ENCODE results near the gene MTRR. TPM values are rescaled to one million over a fixed set of nuclear protein-coding genes. Genes with fewer than 3 reads are reported as not detected.
A peak's percentile ranks its signal among the peaks of the same experiment; 100 is the strongest.

The MTRR gene
- total and polyA plus RNA-seq, 7 donors, result 13.8 to 50.4 (median 44.4) TPM

DNA sequence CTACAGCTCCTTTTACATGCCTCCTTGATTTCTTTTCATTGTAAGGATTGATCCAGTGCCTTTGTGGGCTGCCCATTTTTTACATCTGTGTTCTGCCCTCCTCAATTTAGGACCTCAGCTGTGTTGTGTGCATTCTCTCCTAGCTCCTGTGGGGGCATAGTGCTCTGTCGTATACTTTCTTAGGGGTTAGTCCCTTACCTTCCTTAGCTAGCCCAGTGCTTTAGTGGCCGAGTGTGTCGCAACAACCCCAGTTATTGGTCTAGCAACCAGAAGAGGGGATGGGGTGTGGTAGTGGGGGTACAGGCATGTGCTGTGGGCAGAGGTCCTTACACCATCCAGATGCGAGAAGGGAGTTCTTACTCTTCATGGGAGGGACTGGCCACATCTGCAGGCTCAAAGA lies 12.1 kb downstream of the MTRR start:
- DNase-seq, result no peak
- Histone ChIP-seq H3K27ac (no peak overlapping the region), H3K27me3 (no peaks in the 10 kb centered on the region), H3K4me3 (no peak overlapping the region), H3K36me3 (peaks cover 6 to 98% (median 24%) of the 10 kb centered on the region in 4 donors), H3K4me1 (no peaks in the 10 kb centered on the region), H3K9me3 (no peaks in the 10 kb centered on the region)
- TF ChIP-seq POLR2A (IDR thresholded peaks at IDR 0.05) (no peak), POLR2AphosphoS5 (IDR thresholded peaks at IDR 0.05) (no peak), EP300 (IDR thresholded peaks at IDR 0.05) (no peak)
- TF ChIP-seq, protein P1, sequence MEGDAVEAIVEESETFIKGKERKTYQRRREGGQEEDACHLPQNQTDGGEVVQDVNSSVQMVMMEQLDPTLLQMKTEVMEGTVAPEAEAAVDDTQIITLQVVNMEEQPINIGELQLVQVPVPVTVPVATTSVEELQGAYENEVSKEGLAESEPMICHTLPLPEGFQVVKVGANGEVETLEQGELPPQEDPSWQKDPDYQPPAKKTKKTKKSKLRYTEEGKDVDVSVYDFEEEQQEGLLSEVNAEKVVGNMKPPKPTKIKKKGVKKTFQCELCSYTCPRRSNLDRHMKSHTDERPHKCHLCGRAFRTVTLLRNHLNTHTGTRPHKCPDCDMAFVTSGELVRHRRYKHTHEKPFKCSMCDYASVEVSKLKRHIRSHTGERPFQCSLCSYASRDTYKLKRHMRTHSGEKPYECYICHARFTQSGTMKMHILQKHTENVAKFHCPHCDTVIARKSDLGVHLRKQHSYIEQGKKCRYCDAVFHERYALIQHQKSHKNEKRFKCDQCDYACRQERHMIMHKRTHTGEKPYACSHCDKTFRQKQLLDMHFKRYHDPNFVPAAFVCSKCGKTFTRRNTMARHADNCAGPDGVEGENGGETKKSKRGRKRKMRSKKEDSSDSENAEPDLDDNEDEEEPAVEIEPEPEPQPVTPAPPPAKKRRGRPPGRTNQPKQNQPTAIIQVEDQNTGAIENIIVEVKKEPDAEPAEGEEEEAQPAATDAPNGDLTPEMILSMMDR (IDR thresholded peaks at IDR 0.05), result no peak
- 94 to 95% methylated on average over 4 of the region's 4 CpGs for WGBS, 2 donors
- intact Hi-C loops (cut with DNase I), result no loop called here

GRCh38 chr5:7881816-7882215 lies 12.9 kb downstream of the MTRR start:
- 95 to 97% methylated on average over 2 of the region's 2 CpGs for WGBS, 2 donors
- no peaks in the 10 kb centered on the region for H3K27me3 ChIP-seq
- TF ChIP-seq EP300 (IDR thresholded peaks at IDR 0.05) (no peak), POLR2A (IDR thresholded peaks at IDR 0.05) (no peak)
- no peaks in the 10 kb centered on the region for H3K4me1 ChIP-seq
- intact Hi-C loops (cut with DNase I), result no loop called here
- no peak overlapping the region for H3K4me3 ChIP-seq
- H3K36me3 ChIP-seq, result peaks cover 6 to 97% (median 21%) of the 10 kb centered on the region in 4 donors
- H3K9me3 ChIP-seq, result no peaks in the 10 kb centered on the region
- H3K27ac ChIP-seq, result no peak overlapping the region
- DNase-seq, result no peak

- WGBS, 2 donors, result 72 to 89% methylated on average over 4 of the region's 4 CpGs
- H3K36me3 ChIP-seq, result peaks cover 6 to 89% (median 20%) of the 10 kb centered on the region in 4 donors
- H3K27me3 ChIP-seq, result no peaks in the 10 kb centered on the region
- intact Hi-C loops (cut with DNase I), result no loop called here
- H3K27ac ChIP-seq, result no peak overlapping the region
- no peaks in the 10 kb centered on the region for H3K4me1 ChIP-seq
- H3K9me3 ChIP-seq, result no peaks in the 10 kb centered on the region
- no peak for DNase-seq
- no peak overlapping the region for H3K4me3 ChIP-seq
- TF ChIP-seq POLR2AphosphoS5 (IDR thresholded peaks at IDR 0.05) (no peak), EP300 (IDR thresholded peaks at IDR 0.05) (no peak), POLR2A (IDR thresholded peaks at IDR 0.05) (no peak)
- TF ChIP-seq, protein P1 (IDR thresholded peaks at IDR 0.05), result no peak
Measured at GRCh38 chr5:7882926-7883325, 14.0 kb downstream of the MTRR start.

DNA sequence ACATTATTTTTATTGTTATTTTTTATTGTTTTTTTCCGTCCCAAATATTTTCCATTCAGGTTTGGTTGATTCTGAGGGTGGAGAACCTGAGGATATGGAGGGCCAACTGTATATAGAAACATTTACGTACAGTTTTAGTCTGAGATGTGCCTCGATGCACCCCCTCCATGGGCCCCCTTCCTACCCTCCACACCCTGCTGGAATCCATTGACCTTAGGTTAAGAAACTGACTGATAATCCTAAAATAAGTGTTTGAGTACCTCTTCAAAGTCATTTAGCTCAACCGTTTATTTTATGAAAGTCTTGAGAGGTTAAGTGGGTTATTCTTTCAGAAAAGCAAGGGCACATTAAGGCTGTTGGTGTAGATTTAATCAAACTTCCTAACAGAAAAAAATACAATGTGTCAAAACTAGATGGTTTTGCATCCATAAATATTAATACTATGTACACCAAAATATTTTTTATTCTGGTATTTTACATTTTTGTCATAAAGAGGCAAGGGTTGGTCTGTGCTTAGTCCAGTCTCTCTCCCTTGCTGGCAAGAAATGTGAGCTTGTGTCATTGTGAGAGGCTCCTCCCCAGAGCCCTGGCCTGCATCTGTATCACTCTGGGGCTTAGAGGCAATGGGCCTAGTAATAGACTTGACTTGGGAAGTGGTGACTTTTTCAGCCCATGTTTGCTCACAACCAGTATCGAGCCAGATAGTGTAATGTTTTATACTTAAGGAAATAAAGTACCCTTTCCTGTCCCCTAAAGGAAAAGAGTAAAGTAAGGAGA lies 15.7 kb downstream of the MTRR start:
- 81 to 87% methylated on average over 5 of the region's 5 CpGs for WGBS, 2 donors
- Histone ChIP-seq H3K4me1 (no peaks in the 10 kb centered on the region), H3K27me3 (no peaks in the 10 kb centered on the region), H3K4me3 (no peak overlapping the region), H3K27ac (no peak overlapping the region), H3K36me3 (peaks cover 6 to 88% (median 12%) of the 10 kb centered on the region in 4 donors), H3K9me3 (no peaks in the 10 kb centered on the region)
- intact Hi-C loops (cut with DNase I), result no loop called here
- DNase-seq, result no peak
- TF ChIP-seq POLR2AphosphoS5 (IDR thresholded peaks at IDR 0.05), result no peak
- no peak for TF ChIP-seq POLR2A (IDR thresholded peaks at IDR 0.05)
- TF ChIP-seq, protein P1 (IDR thresholded peaks at IDR 0.05), result no peak
- TF ChIP-seq EP300 (IDR thresholded peaks at IDR 0.05), result no peak

GRCh38 chr5:7886849-7887475 lies 18.0 kb downstream of the MTRR start:
- Histone ChIP-seq H3K4me1 (no peaks in the 10 kb centered on the region), H3K36me3 (peaks cover 6 to 83% (median 16%) of the 10 kb centered on the region in 4 donors), H3K27me3 (no peaks in the 10 kb centered on the region), H3K27ac (peak overlapping the region in 1 of 4 donors; percentile 12), H3K9me3 (no peaks in the 10 kb centered on the region), H3K4me3 (no peak overlapping the region)
- no peak for TF ChIP-seq POLR2A (IDR thresholded peaks at IDR 0.05)
- no peak for TF ChIP-seq POLR2AphosphoS5 (IDR thresholded peaks at IDR 0.05)
- no peak for TF ChIP-seq EP300 (IDR thresholded peaks at IDR 0.05)
- TF ChIP-seq, protein P1 (IDR thresholded peaks at IDR 0.05), result peak in 3 of 4 experiments; percentile 19 to 52 (median 26)
- intact Hi-C loops (cut with DNase I), result no loop called here
- WGBS, 2 donors, result 44 to 67% methylated on average over 7 of the region's 7 CpGs
- DNase-seq, result no peak

Measured in sigmoid colon (tissue), 7 donors.